HepG2 (cell line): ENCODE data around the gene EEF1AKMT4. TPM values are rescaled to one million over a fixed set of nuclear protein-coding genes. Genes with fewer than 3 reads are reported as not detected.

ENCODE experiments used
- ATAC-seq: fragments of 200-7000 bp; cut with Tn5 transposase; 3 replicates; pipeline ENCODE4 v1.9.1; 2020; ENCODE audit warnings: mild to moderate bottlenecking, moderate library complexity
- BruUV-seq: library from RNA; stranded (reverse); fragments of 400-500 nt; replicated peaks from 2 replicates; lab custom pipeline; 2021; lab: Mats Ljungman, UMichigan
- CTCF ChIA-PET: fragments of 300-600 bp; formaldehyde crosslinking; extraction: SDS; loops from one replicate; lab custom pipeline; 2021; ENCODE audit warnings: low total read pairs, inconsistent platforms, low intra/inter-chr PET ratio; lab: Yijun Ruan, JAX
- POLR2A ChIA-PET: fragments of 350-600 bp; sonication (Branson Sonifier 250); formaldehyde crosslinking; loops from one replicate; lab custom pipeline; 2020; ENCODE audit warnings: antibody characterized with exemption, inconsistent platforms; lab: Yijun Ruan, JAX
- DNase-seq: peaks from one replicate; pipeline ENCODE4 v3.0.0-alpha.2; 2015; ENCODE audit warnings: low spot score
- FAIRE-seq: peaks from 3 replicates; lab custom pipeline; 2011; peaks lifted over from hg19 to GRCh38; lab: Jason Lieb, UNC
- H2AFZ ChIP-seq: one replicate; pipeline ENCODE4 v1.6.1; 2011; ENCODE audit warnings: low read length, inconsistent platforms
- H3K27ac ChIP-seq: fragments of 300-600 bp; 3 replicates; pipeline ENCODE4 v1.8.0; 2011; ENCODE audit warnings: mixed run types, mild to moderate bottlenecking, mixed read lengths, low read length, inconsistent platforms; ENCODE audit not compliant: insufficient read depth; ENCODE audit errors: extremely low read length
- H3K27me3 ChIP-seq, 2 experiments: fragments of 200-600 bp in 1 of 2; 2 replicates in 1 of 2; 3 replicates in 1 of 2; pipeline versions ENCODE4 v1.6.0 to v1.8.0; 2011; ENCODE audit warnings: low read length in 2 of 2, mild to moderate bottlenecking in 2 of 2, moderate library complexity in 2 of 2, inconsistent platforms in 1 of 2; ENCODE audit not compliant: insufficient read depth in 2 of 2, control insufficient read depth in 1 of 2
- H3K36me3 ChIP-seq, 2 experiments: fragments of 200-600 bp in 1 of 2; replicated peaks in 1 of 2; 2 replicates in 1 of 2; 3 replicates in 1 of 2; pipeline versions ENCODE4 v1.5.1 to v1.8.0; 2011; ENCODE audit warnings: low read length in 2 of 2, inconsistent platforms in 1 of 2; ENCODE audit not compliant: insufficient read depth in 2 of 2, control insufficient read depth in 1 of 2
- H3K4me1 ChIP-seq: 2 replicates; pipeline ENCODE4 v1.5.1; 2012; ENCODE audit warnings: low read length, inconsistent platforms; ENCODE audit not compliant: insufficient read depth
- H3K4me2 ChIP-seq: 2 replicates; pipeline ENCODE4 v1.6.0; 2011; ENCODE audit warnings: low read depth, low read length, inconsistent platforms
- H3K4me3 ChIP-seq, 3 experiments: fragments of 200-600 bp in 1 of 3; sonication (generic), shearing (Covaris generic) in 1 of 3; replicated peaks in 1 of 3; 2 replicates each; pipeline ENCODE4 v1.5.1; 2011 to 2016; ENCODE audit warnings: low read length in 3 of 3, inconsistent platforms in 2 of 3, low read depth in 2 of 3, mild to moderate bottlenecking in 2 of 3, control low read depth in 1 of 3, mixed read lengths in 1 of 3; ENCODE audit not compliant: insufficient read depth in 1 of 3
- H3K79me2 ChIP-seq: one replicate; pipeline ENCODE4 v1.6.1; 2011; ENCODE audit warnings: low read length, inconsistent platforms; ENCODE audit not compliant: insufficient read depth
- H3K9ac ChIP-seq: 2 replicates; pipeline ENCODE4 v1.6.0; 2011; ENCODE audit warnings: mild to moderate bottlenecking, low read depth, low read length, inconsistent platforms; ENCODE audit not compliant: insufficient read depth
- H3K9me3 ChIP-seq: 2 replicates; pipeline ENCODE4 v1.5.1; 2012; ENCODE audit warnings: mild to moderate bottlenecking, low read length
- H4K20me1 ChIP-seq: 2 replicates; pipeline ENCODE4 v1.6.0; 2011; ENCODE audit warnings: inconsistent platforms, mild to moderate bottlenecking, low read length, moderate library complexity; ENCODE audit not compliant: insufficient read depth
- CBX1 ChIP-seq: IDR thresholded peaks from one replicate; pipeline ENCODE4 v1.6.1; 2016; ENCODE audit warnings: antibody characterized with exemption, low read depth
- ELF4 ChIP-seq: sonication (generic); formaldehyde crosslinking; IDR thresholded peaks from 2 replicates; pipeline ENCODE4 v1.5.0; 2020; ENCODE audit warnings: missing genetic modification reagents, mild to moderate bottlenecking, moderate library complexity, borderline replicate concordance
- GZF1 ChIP-seq: sonication (generic); formaldehyde crosslinking; IDR thresholded peaks from 2 replicates; pipeline ENCODE4 v1.5.1; 2020; ENCODE audit warnings: mild to moderate bottlenecking, missing genetic modification reagents
- HNRNPH1 ChIP-seq: fragments of 200-400 bp; formaldehyde crosslinking; optimal IDR thresholded peaks from 2 replicates; pipeline ENCODE3; 2017; ENCODE audit warnings: mild to moderate bottlenecking, low read depth, low read length
- NFIC ChIP-seq: IDR thresholded peaks from 2 replicates; pipeline ENCODE4 v1.6.1; 2012; ENCODE audit warnings: mild to moderate bottlenecking, low read length, inconsistent platforms
- REPIN1 ChIP-seq: sonication (generic); formaldehyde crosslinking; IDR thresholded peaks from 2 replicates; pipeline ENCODE4 v1.8.0; 2022; ENCODE audit warnings: missing genetic modification reagents, low read depth, mild to moderate bottlenecking, borderline replicate concordance
- REST ChIP-seq, 2 experiments: IDR thresholded peaks; 2 replicates each; pipeline ENCODE4 v1.6.1; 2011 to 2012; ENCODE audit warnings: low read length in 2 of 2, borderline replicate concordance in 1 of 2, low read depth in 1 of 2, mild to moderate bottlenecking in 1 of 2, moderate library complexity in 1 of 2
- SRSF1 ChIP-seq: fragments of 200-400 bp; formaldehyde crosslinking; optimal IDR thresholded peaks from 2 replicates; pipeline ENCODE3; 2017; ENCODE audit warnings: mild to moderate bottlenecking, low read depth, low read length, moderate library complexity
- ZNF430 ChIP-seq: sonication (generic); formaldehyde crosslinking; IDR thresholded peaks from 2 replicates; pipeline ENCODE4 v1.9.0; 2021; ENCODE audit warnings: mild to moderate bottlenecking, missing genetic modification reagents
- ZNF558 ChIP-seq: sonication (generic); formaldehyde crosslinking; IDR thresholded peaks from 2 replicates; pipeline ENCODE4 v1.9.0; 2022; ENCODE audit warnings: mild to moderate bottlenecking, missing genetic modification reagents, borderline replicate concordance
- ZNF709 ChIP-seq: sonication (generic); formaldehyde crosslinking; IDR thresholded peaks from 2 replicates; pipeline ENCODE4 v1.5.0; 2020; ENCODE audit warnings: mild to moderate bottlenecking, missing genetic modification reagents
- ZNF761 ChIP-seq: sonication (generic); formaldehyde crosslinking; conservative IDR thresholded peaks from 2 replicates; pipeline ENCODE4 v1.4.0; 2020; ENCODE audit warnings: mild to moderate bottlenecking, missing genetic modification reagents
- ZNF788 ChIP-seq: sonication (generic); formaldehyde crosslinking; IDR thresholded peaks from 2 replicates; pipeline ENCODE4 v1.5.0; 2020; ENCODE audit warnings: mild to moderate bottlenecking, missing genetic modification reagents, borderline replicate concordance
- WGBS: methylation state at CpG from one replicate; pipeline ENCODE4 v1.1.6; 2017; ENCODE audit warnings: low lambda C conversion rate; 5-methylcytosine and 5-hydroxymethylcytosine counted together
- in situ Hi-C: cut with HindIII; loops from 2 replicates; pipeline ENCODE4 v1.10.0; 2017; ENCODE audit warnings: low pct_unique_long_range_greater_than_20kb; ENCODE audit not compliant: extremely low pct_ligation_motif_present
- intact Hi-C: fragments of 100-400 bp; cut with micrococcal nuclease; formaldehyde crosslinking; loops from one replicate; pipeline ENCODE4 v1.10.0; 2022; ENCODE audit not compliant: unreplicated experiment
- polyA plus RNA-seq, 8 experiments: library from polyadenylated mRNA; depleted of rRNA in 3 of 8; stranded (reverse) in 7 of 8; unstranded in 1 of 8; fragments of >200 nt; fragmentation: Illumina TruSeq in 4 of 8; extraction: Trizol in 4 of 8; gene quantifications; 2 replicates each; pipeline versions ENCODE4 v1.2.1 to v1.2.3, GENCODE V29; 2011 to 2016; ENCODE audit warnings: low read depth in 4 of 8, missing spikeins in 1 of 8, mixed read lengths in 1 of 8; ENCODE audit not compliant: insufficient read depth in 1 of 8
- total RNA-seq, 5 experiments: library from RNA; depleted of rRNA; stranded (reverse); fragments of >200 nt; fragmentation: Illumina TruSeq; extraction: Trizol; gene quantifications; 2 replicates each; pipeline ENCODE4 v1.2.3, GENCODE V29; 2016; ENCODE audit warnings: low read depth in 1 of 5
- TF ChIP-seq, protein P1 (sequence below): sonication (generic); formaldehyde crosslinking; IDR thresholded peaks from 2 replicates; pipeline ENCODE4 v1.5.1; 2020; ENCODE audit warnings: mild to moderate bottlenecking, missing genetic modification reagents
- TF ChIP-seq, protein P2 (sequence below): sonication (generic); formaldehyde crosslinking; IDR thresholded peaks from 2 replicates; pipeline ENCODE4 v1.8.1; 2023; ENCODE audit warnings: mild to moderate bottlenecking, missing genetic modification reagents

Gene EEF1AKMT4
- total and polyA plus RNA-seq, 2 of the 13 experiments (the other 11 are each of a cell fraction or from before 2014, with no cell fraction given), result 13.1 to 15.8 TPM

DNA sequence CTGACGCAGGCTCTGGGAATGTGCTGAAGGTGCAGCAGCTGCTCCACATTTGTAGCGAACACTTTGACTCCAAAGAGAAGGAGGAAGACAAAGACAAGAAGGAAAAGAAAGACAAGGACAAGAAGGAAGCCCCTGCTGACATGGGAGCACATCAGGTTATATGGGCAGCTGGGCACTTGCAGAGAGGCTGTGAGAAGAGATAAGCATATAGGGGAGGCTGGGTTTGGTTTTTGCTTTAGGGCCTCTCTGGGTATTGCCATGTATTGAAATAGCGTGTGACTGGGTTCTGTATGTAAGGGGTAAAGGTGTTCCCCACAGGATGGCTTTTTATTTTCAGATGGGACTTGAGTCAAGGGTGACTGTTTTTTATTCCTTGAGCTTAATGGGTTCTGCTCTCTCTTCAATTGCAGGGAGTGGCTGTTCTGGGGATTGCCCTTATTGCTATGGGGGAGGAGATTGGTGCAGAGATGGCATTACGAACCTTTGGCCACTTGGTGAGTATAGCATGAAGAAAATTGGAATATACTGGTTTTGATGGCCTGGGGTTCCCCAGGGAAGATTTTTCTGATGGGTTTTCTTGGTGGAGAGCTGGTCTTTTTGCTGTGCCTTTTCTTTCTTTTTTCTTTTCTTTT lies 57.0 kb downstream of the EEF1AKMT4 start (continued):
- no peak for TF ChIP-seq REPIN1 (CRISPR knock-in tag)
- TF ChIP-seq CBX1, result no peak
- no peak for TF ChIP-seq REST (IDR thresholded peaks at IDR 0.05; ENCODE audit: borderline replicate concordance in 1 of 2, low read depth in 1 of 2, low read length in 2 of 2)
- no peak for TF ChIP-seq ZNF430 (CRISPR knock-in tag)
- no peak for TF ChIP-seq ZNF761 (CRISPR knock-in tag)

DNA sequence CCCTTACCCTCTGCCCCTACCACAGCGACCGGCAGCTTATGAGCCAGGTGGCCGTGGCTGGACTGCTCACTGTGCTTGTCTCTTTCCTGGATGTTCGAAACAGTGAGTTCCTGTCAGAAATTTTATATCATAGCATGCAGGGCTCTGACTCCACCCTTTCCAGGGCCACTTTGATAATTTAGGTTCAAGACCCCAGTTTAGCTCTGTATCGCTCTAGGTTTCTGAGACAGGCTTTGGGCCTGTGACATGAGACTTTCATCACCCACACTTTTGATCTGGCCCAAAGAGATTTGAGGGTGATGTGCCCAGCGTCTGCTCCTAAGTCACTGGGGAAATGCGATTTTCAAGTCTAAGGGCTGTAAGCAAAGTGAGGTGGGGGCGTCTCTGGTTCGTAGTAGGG lies 58.4 kb downstream of the EEF1AKMT4 start:
- no TSS peak for BruUV-seq
- ATAC-seq, result no peak
- no peak for FAIRE-seq
- no peak overlapping the region for H3K4me3 ChIP-seq
- no peaks in the 10 kb centered on the region for H3K9me3 ChIP-seq
- no peak overlapping the region for H3K27ac ChIP-seq
- intact Hi-C loops (no loop called here), in situ Hi-C loops (no loop called here)
- H3K9ac ChIP-seq, result no peak overlapping the region
- H3K4me1 ChIP-seq, result no peaks in the 10 kb centered on the region
- H3K79me2 ChIP-seq, result no peaks in the 10 kb centered on the region
- no peak overlapping the region for H2AFZ ChIP-seq
- ChIA-PET CTCF (no interaction called here), POLR2A (no interaction called here)
- no peaks in the 10 kb centered on the region for H4K20me1 ChIP-seq
- no peak for DNase-seq
- H3K4me2 ChIP-seq, result no peak overlapping the region
- peaks cover 23 to 61% of the 10 kb centered on the region in 2 experiments for H3K36me3 ChIP-seq
- no peaks in the 10 kb centered on the region; a peak in 1 of 5 replicates for H3K27me3 ChIP-seq
- 99% methylated on average over 9 of the region's 9 CpGs for WGBS
- no peak for TF ChIP-seq ZNF558 (CRISPR knock-in tag)
- no peak for TF ChIP-seq NFIC
- TF ChIP-seq, protein P1, sequence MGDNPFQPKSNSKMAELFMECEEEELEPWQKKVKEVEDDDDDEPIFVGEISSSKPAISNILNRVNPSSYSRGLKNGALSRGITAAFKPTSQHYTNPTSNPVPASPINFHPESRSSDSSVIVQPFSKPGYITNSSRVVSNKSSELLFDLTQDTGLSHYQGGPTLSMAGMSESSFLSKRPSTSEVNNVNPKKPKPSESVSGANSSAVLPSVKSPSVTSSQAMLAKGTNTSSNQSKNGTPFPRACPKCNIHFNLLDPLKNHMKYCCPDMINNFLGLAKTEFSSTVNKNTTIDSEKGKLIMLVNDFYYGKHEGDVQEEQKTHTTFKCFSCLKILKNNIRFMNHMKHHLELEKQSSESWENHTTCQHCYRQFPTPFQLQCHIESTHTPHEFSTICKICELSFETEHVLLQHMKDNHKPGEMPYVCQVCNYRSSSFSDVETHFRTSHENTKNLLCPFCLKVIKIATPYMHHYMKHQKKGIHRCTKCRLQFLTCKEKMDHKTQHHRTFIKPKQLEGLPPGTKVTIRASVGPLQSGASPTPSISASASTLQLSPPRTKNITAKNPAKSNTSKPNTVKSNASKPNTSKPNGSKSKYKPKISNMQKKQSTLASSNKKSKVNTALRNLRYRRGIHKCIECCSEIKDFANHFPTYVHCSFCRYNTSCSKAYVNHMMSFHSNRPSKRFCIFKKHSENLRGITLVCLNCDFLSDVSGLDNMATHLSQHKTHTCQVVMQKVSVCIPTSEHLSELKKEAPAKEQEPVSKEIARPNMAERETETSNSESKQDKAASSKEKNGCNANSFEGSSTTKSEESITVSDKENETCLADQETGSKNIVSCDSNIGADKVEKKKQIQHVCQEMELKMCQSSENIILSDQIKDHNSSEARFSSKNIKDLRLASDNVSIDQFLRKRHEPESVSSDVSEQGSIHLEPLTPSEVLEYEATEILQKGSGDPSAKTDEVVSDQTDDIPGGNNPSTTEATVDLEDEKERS (CRISPR knock-in tag), result no peak
- TF ChIP-seq GZF1, result no peak
- TF ChIP-seq ZNF788, result no peak
- TF ChIP-seq SRSF1, result no peak
- no peak for TF ChIP-seq HNRNPH1
- no peak for TF ChIP-seq ELF4 (CRISPR knock-in tag)
- no peak for TF ChIP-seq ZNF709
- TF ChIP-seq, protein P2, sequence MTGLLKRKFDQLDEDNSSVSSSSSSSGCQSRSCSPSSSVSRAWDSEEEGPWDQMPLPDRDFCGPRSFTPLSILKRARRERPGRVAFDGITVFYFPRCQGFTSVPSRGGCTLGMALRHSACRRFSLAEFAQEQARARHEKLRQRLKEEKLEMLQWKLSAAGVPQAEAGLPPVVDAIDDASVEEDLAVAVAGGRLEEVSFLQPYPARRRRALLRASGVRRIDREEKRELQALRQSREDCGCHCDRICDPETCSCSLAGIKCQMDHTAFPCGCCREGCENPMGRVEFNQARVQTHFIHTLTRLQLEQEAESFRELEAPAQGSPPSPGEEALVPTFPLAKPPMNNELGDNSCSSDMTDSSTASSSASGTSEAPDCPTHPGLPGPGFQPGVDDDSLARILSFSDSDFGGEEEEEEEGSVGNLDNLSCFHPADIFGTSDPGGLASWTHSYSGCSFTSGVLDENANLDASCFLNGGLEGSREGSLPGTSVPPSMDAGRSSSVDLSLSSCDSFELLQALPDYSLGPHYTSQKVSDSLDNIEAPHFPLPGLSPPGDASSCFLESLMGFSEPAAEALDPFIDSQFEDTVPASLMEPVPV (CRISPR knock-in tag), result no peak
